Mucosa of descending colon (tissue), 3 donors: ENCODE results near the gene REM2. TPM values are rescaled to one million over a fixed set of nuclear protein-coding genes. Genes with fewer than 3 reads are reported as not detected.
A peak's percentile ranks its signal among the peaks of the same experiment; 100 is the strongest.

Experiments used
- ATAC-seq: fragments of 200-7000 bp; cut with Tn5 transposase; one replicate; pipeline ENCODE4 v1.9.1; 2020; ENCODE audit warnings: mild to moderate bottlenecking, moderate library complexity
- DNase-seq, 3 donors: peaks; one replicate each; pipeline ENCODE4 v3.0.0-alpha.2; 2020
- H3K36me3 ChIP-seq: fragments of 200-600 bp; one replicate; pipeline ENCODE4 v1.8.0; 2021; ENCODE audit warnings: low read depth, mild to moderate bottlenecking
- H3K4me1 ChIP-seq: fragments of 200-600 bp; one replicate; pipeline ENCODE4 v1.8.0; 2021; ENCODE audit warnings: low read depth, mild to moderate bottlenecking
- H3K4me3 ChIP-seq: fragments of 200-600 bp; one replicate; pipeline ENCODE4 v1.8.0; 2021; ENCODE audit warnings: mild to moderate bottlenecking
- H3K9me3 ChIP-seq: fragments of 200-600 bp; one replicate; pipeline ENCODE4 v1.8.0; 2021; ENCODE audit warnings: mild to moderate bottlenecking
- intact Hi-C, 2 donors: fragments of 100-400 bp; cut with DNase I in 1 of 2; cut with micrococcal nuclease in 1 of 2; formaldehyde crosslinking; loops; one replicate each; pipeline versions ENCODE4 v1.11.0 to v1.11.1; 2022; cut with DNase I, micrococcal nuclease
- total RNA-seq, 3 donors: library from RNA; stranded (reverse); fragmentation: NEBNext Ultra II Directional in 2 of 3; extraction: Animal tissue kit (Norgen Biotek cat#: 25700) in 2 of 3; gene quantifications; one replicate each; pipeline versions ENCODE4 v1.2.1 to v1.2.4, GENCODE V29; 2021 to 2023
- TF ChIP-seq, protein P1 (sequence below): fragments of 200-600 bp; IDR thresholded peaks from one replicate; pipeline ENCODE4 v1.8.0; 2022; ENCODE audit warnings: antibody characterized with exemption, mild to moderate bottlenecking
- donor health status: DM: no; HTN: no; CAD: no; lungs with moderate emphysema.
- donor health status: DM: no; HTN: no; CAD: no.
- donor health status: DM: no; HTN: yes; CAD: no.

REM2 gene
- total RNA-seq, 3 donors from 2014 or later = 0.35 to 0.66 (median 0.51) TPM

- no peak overlapping the region for H3K4me3 ChIP-seq
- H3K9me3 ChIP-seq = no peaks in the 10 kb centered on the region
- no peak for DNase-seq
Observed at GRCh38 chr14:22877000-22877501, 6.0 kb upstream of the REM2 start.

DNA sequence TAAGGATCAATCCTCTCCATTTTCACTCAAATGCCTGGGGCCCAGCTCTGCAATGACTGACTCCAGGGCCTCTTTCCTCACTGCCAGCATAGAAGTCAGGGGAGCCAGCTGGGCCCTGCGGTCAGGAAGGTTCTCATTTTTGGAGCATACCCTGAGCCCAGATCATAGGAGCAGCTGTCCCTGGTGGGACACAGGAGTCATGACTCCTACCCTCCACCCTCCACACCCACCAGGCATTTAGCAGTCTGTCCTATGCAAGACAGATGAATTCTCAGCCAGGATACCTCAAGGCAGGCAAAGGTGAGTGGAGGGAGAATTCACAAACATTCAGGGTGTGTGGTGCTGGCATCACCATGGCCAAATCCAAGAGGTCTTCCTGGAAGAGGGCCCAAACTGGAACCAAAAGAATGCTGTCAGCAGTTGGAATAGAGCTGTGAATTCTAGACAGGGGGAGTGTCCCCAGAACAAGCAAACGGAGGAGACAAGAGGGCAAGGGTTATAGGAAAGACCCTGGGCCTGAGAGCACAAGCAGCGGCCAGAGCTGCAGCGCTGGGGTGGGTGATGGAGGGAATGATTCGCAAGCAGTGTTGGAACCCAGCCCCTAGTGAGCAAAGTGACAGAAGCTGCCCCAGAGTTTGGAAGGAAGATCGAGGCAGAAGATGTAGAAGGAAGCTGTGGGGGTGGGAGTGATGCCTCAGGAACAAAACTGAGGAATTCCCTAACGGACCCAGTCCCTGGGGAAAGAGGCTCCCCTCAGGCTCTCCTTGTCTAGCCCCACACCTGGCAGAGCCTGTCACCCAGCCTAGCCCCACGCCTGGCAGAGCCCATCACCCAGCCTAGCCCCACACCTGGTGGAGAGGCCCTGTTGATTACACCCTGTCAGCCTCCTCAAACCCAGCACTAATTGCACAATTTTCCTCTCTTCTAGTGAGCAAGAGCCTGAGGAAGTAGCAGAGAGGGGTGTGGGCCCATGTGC lies 4.5 kb upstream of the REM2 start:
- DNase-seq = no peak
- H3K4me3 ChIP-seq = no peak overlapping the region
- peaks cover 28% of the 10 kb centered on the region for H3K36me3 ChIP-seq
- peaks cover 10% of the 10 kb centered on the region for H3K4me1 ChIP-seq
- no peaks in the 10 kb centered on the region for H3K9me3 ChIP-seq
- TF ChIP-seq, protein P1, sequence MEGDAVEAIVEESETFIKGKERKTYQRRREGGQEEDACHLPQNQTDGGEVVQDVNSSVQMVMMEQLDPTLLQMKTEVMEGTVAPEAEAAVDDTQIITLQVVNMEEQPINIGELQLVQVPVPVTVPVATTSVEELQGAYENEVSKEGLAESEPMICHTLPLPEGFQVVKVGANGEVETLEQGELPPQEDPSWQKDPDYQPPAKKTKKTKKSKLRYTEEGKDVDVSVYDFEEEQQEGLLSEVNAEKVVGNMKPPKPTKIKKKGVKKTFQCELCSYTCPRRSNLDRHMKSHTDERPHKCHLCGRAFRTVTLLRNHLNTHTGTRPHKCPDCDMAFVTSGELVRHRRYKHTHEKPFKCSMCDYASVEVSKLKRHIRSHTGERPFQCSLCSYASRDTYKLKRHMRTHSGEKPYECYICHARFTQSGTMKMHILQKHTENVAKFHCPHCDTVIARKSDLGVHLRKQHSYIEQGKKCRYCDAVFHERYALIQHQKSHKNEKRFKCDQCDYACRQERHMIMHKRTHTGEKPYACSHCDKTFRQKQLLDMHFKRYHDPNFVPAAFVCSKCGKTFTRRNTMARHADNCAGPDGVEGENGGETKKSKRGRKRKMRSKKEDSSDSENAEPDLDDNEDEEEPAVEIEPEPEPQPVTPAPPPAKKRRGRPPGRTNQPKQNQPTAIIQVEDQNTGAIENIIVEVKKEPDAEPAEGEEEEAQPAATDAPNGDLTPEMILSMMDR = no peak
- intact Hi-C loops = no loop called here
- no peak for ATAC-seq

More at GRCh38 chr14:22877000-22877501, 6.0 kb upstream of the REM2 start:
- no peak for ATAC-seq
- Histone ChIP-seq H3K4me1 (peaks cover 12% of the 10 kb centered on the region), H3K36me3 (peaks cover 28% of the 10 kb centered on the region)
- TF ChIP-seq, protein P1 = no peak
- intact Hi-C loops = no loop called here

DNA sequence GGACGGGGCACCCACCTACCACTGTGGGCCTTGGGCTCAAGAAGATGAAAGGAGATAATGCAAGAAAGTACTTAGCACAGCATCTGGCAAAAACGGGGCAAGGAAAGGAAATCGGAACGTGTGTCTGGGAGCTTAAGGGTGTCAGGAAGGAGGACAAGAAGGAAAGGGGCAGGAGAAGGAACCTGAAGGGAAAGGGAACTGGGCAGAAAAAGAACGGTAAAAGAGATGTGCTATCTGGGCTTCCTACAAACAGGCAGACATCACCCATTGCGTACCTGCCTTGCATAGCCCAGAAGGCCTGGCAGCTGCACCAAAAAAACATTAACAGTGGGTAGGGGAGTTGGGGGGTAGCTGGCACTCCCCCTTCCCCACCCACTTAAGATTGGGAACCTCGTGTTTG lies 958 bp upstream of the REM2 start:
- ATAC-seq (no peak), DNase-seq (no peak)
- peaks cover 10% of the 10 kb centered on the region for H3K36me3 ChIP-seq
- TF ChIP-seq, protein P1 = no peak
- H3K4me3 ChIP-seq = no peak overlapping the region
- intact Hi-C loops = no loop called here
- H3K9me3 ChIP-seq = no peaks in the 10 kb centered on the region
- H3K4me1 ChIP-seq = peaks cover 10% of the 10 kb centered on the region

GRCh38 chr14:22882529-22883172 lies 371 bp upstream of the REM2 start:
- TF ChIP-seq, protein P1 = no peak
- DNase-seq (peak in 1 of 3 donors; percentile 56), ATAC-seq (peak; percentile 26)
- H3K36me3 ChIP-seq = peaks cover 5% of the 10 kb centered on the region
- no peak overlapping the region for H3K4me3 ChIP-seq
- H3K9me3 ChIP-seq = no peaks in the 10 kb centered on the region
- intact Hi-C loops = no loop called here
- peaks cover 13% of the 10 kb centered on the region for H3K4me1 ChIP-seq

DNA sequence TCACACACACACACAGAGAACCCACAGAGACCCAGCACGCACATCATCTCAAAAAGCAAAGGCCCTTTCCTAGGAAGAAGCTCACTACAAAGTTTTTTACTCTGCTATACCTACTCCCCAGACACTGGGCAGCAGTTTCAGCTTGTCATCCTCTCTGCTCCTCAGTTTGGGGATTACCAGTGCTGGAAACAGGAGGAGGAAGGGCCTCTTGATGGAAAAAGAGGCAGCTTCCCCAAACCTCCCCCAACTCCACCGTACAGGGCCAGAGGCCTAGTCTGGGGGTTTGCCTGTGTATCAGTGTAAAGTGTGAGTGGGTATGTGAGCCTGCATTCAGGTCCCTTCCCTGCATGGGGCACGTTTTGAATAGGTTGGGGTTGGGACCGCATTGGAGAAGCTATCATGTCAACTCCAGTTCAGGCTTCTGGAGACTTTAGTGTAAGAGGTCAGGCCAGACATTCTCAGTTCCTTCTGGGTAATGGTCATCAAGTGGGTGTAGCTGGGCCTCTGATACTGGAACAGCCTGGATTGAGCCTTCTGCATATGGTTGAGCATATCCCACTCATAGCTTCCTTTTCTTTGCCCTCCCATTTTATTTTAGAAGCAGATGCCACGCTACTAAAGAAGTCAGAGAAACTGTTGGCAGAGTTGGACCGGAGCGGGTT lies 1.2 kb downstream of the REM2 start:
- TF ChIP-seq, protein P1 = no peak
- no peaks in the 10 kb centered on the region for H3K36me3 ChIP-seq

More for the DNA sequence above, 1.2 kb downstream of the REM2 start:
- H3K4me3 ChIP-seq = no peak overlapping the region
- no peaks in the 10 kb centered on the region for H3K9me3 ChIP-seq
- no peak for ATAC-seq
- intact Hi-C loops = no loop called here
- H3K4me1 ChIP-seq = peaks cover 23% of the 10 kb centered on the region
- no peak for DNase-seq
